Prostate gland (tissue), 2 donors: Measurements from ENCODE around the gene ASCC3.

Experiments used
- POLR2A ChIP-seq: fragments of 450-650 bp; IDR thresholded peaks from one replicate; pipeline ENCODE4 v1.6.1; 2016; ENCODE audit warnings: antibody characterized with exemption, mild to moderate bottlenecking
- POLR2AphosphoS5 ChIP-seq: sonication (generic); formaldehyde crosslinking; IDR thresholded peaks from one replicate; pipeline ENCODE4 v1.6.1; 2017; ENCODE audit warnings: antibody characterized with exemption
- TF ChIP-seq, protein P1 (sequence below), 4 experiments: fragments of 200-600 bp in 2 of 4; fragments of 450-650 bp in 2 of 4; sonication (generic) in 2 of 4; IDR thresholded peaks; 1 replicate in 3 of 4; 2 replicates in 1 of 4; pipeline ENCODE4 v1.5.1; 2016 to 2019; ENCODE audit warnings: antibody characterized with exemption in 4 of 4, mild to moderate bottlenecking in 2 of 4, moderate library complexity in 2 of 4

GRCh38 chr6:100463630-100464161, 417.4 kb downstream of the ASCC3 start:
- TF ChIP-seq, protein P1, sequence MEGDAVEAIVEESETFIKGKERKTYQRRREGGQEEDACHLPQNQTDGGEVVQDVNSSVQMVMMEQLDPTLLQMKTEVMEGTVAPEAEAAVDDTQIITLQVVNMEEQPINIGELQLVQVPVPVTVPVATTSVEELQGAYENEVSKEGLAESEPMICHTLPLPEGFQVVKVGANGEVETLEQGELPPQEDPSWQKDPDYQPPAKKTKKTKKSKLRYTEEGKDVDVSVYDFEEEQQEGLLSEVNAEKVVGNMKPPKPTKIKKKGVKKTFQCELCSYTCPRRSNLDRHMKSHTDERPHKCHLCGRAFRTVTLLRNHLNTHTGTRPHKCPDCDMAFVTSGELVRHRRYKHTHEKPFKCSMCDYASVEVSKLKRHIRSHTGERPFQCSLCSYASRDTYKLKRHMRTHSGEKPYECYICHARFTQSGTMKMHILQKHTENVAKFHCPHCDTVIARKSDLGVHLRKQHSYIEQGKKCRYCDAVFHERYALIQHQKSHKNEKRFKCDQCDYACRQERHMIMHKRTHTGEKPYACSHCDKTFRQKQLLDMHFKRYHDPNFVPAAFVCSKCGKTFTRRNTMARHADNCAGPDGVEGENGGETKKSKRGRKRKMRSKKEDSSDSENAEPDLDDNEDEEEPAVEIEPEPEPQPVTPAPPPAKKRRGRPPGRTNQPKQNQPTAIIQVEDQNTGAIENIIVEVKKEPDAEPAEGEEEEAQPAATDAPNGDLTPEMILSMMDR (IDR thresholded peaks at IDR 0.05), result no peak
- TF ChIP-seq POLR2A, result no peak
- TF ChIP-seq POLR2AphosphoS5, result no peak
